ENCODE results near the gene KRTAP13-3. TPM values are rescaled to one million over a fixed set of nuclear protein-coding genes. Genes with fewer than 3 reads are reported as not detected.

KRTAP13-3 gene
- total RNA-seq, 1 experiment from 2014 or later = not detected

DNA sequence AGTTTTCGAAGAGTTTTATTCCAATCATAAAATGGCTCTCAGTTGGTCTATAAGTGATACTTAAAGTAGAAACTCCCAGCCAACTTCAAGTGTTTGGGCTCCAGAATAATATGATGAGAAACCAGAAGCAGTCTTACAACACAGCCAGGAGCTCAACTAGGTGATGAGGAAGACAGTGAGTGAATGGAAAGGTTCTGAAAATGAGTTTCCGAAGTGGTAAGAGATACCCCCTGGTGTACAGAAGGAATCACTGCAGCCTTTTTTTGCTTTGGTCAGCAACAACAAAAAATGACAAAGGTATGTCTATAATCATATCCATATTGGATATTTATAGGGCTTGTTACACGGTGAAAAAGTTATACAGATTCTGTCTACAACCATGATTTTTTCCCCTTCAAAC, 38.0 kb upstream of the KRTAP13-3 start:
- in situ Hi-C loops (cut with HindIII; ENCODE audit: low pct_unique_long_range_greater_than_20kb, low sequenced_read_pairs) = no loop called here
- Histone ChIP-seq H3K4me3 (ENCODE audit: low read depth in 2 of 2, low read length in 2 of 2) (no peak overlapping the region), H3K36me3 (ENCODE audit: control insufficient read depth, insufficient read depth, low read length) (no peaks in the 10 kb centered on the region), H3K27ac (ENCODE audit: low read length) (no peak overlapping the region), H3K9me3 (ENCODE audit: control insufficient read depth, insufficient read depth, low read depth, low read length) (no peaks in the 10 kb centered on the region), H3K4me1 (ENCODE audit: control insufficient read depth, insufficient read depth, low read length) (no peaks in the 10 kb centered on the region), H3K27me3 (ENCODE audit: control insufficient read depth, insufficient read depth, low read length) (no peaks in the 10 kb centered on the region)
- intact Hi-C loops (cut with micrococcal nuclease; ENCODE audit: unreplicated experiment) = no loop called here
- no TSS peak for BruUV-seq (replicated peaks)
- ChIA-PET POLR2A (no interaction called here), CTCF (interaction anchor here (0.5 kb wide), 1 partner anchor 122 kb away, joined by 3 read pairs; no protein-coding TSS in a partner anchor)
- no peak for ATAC-seq
- DNase-seq (ENCODE audit: low read depth, low spot score) = peak; percentile 4
- TF ChIP-seq TCF7L2 (IDR thresholded peaks at IDR 0.05; ENCODE audit: low read depth, low read length) (no peak), REST (IDR thresholded peaks at IDR 0.05; ENCODE audit: insufficient read depth in 1 of 2, low read depth in 2 of 2, low read length in 1 of 2) (no peak), CTCF (IDR thresholded peaks at IDR 0.05) (peak; percentile 52)

DNA sequence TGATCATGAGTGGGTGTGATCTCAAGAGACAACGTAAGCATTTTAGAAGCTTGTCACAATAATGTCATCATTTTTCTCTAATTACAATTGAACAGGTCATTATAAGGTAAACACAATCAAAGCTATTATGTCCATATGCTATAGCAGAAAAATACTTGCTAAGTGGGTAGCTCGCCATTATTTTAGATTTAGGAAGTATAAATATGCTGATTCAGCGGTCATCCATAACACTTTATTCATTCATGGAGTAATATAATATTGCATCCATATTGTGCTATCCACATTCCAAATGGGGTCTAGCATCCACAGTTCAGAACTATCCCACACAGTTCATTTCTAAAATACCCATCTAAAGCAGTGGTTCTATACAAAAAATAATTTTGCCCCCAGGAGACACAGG, 22.8 kb upstream of the KRTAP13-3 start:
- Histone ChIP-seq H3K4me3 (ENCODE audit: low read depth in 2 of 2, low read length in 2 of 2) (no peak overlapping the region), H3K27me3 (ENCODE audit: control insufficient read depth, insufficient read depth, low read length) (no peaks in the 10 kb centered on the region), H3K4me1 (ENCODE audit: control insufficient read depth, insufficient read depth, low read length) (no peaks in the 10 kb centered on the region), H3K9me3 (ENCODE audit: control insufficient read depth, insufficient read depth, low read depth, low read length) (no peaks in the 10 kb centered on the region), H3K36me3 (ENCODE audit: control insufficient read depth, insufficient read depth, low read length) (no peaks in the 10 kb centered on the region), H3K27ac (ENCODE audit: low read length) (no peak overlapping the region)
- ATAC-seq (no peak), DNase-seq (ENCODE audit: low read depth, low spot score) (no peak)
- POLR2A ChIA-PET = no interaction called here
- intact Hi-C loops (cut with micrococcal nuclease; ENCODE audit: unreplicated experiment) = no loop called here
- no peak for TF ChIP-seq CTCF (IDR thresholded peaks at IDR 0.05)
- TF ChIP-seq TCF7L2 (IDR thresholded peaks at IDR 0.05; ENCODE audit: low read depth, low read length) = no peak
- no peak for TF ChIP-seq POLR2AphosphoS5 (IDR thresholded peaks at IDR 0.05; ENCODE audit: low read depth, low read length)
- TF ChIP-seq REST (IDR thresholded peaks at IDR 0.05; ENCODE audit: insufficient read depth in 1 of 2, low read depth in 2 of 2, low read length in 1 of 2) = no peak
- TF ChIP-seq SIN3A (IDR thresholded peaks at IDR 0.05; ENCODE audit: borderline replicate concordance, insufficient read depth, low read depth, low read length) = no peak
- BruUV-seq (replicated peaks) = no TSS peak
- CTCF ChIA-PET = no interaction called here
- in situ Hi-C loops (cut with HindIII; ENCODE audit: low pct_unique_long_range_greater_than_20kb, low sequenced_read_pairs) = no loop called here
